ENCODE measurements around the gene HOXC9.

HOXC9 gene

GRCh38 chr12:54009171-54010052 is 9.5 kb downstream of the HOXC9 start:
- no peak for DNase-seq (ENCODE audit: low read depth)
- TF ChIP-seq, protein P1, sequence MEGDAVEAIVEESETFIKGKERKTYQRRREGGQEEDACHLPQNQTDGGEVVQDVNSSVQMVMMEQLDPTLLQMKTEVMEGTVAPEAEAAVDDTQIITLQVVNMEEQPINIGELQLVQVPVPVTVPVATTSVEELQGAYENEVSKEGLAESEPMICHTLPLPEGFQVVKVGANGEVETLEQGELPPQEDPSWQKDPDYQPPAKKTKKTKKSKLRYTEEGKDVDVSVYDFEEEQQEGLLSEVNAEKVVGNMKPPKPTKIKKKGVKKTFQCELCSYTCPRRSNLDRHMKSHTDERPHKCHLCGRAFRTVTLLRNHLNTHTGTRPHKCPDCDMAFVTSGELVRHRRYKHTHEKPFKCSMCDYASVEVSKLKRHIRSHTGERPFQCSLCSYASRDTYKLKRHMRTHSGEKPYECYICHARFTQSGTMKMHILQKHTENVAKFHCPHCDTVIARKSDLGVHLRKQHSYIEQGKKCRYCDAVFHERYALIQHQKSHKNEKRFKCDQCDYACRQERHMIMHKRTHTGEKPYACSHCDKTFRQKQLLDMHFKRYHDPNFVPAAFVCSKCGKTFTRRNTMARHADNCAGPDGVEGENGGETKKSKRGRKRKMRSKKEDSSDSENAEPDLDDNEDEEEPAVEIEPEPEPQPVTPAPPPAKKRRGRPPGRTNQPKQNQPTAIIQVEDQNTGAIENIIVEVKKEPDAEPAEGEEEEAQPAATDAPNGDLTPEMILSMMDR (IDR thresholded peaks at IDR 0.05; ENCODE audit: insufficient read depth, low read depth, low read length, missing control alignments): no peak
- no peak overlapping the region for H3K4me3 ChIP-seq (ENCODE audit: low read depth, low read length)

GRCh38 chr12:54010053-54010971 is 10.4 kb downstream of the HOXC9 start:
- DNase-seq (ENCODE audit: low read depth): no peak
- H3K4me3 ChIP-seq (ENCODE audit: low read depth, low read length): no peak overlapping the region
- TF ChIP-seq, protein P1 (IDR thresholded peaks at IDR 0.05; ENCODE audit: insufficient read depth, low read depth, low read length, missing control alignments): no peak

GRCh38 chr12:54010972-54011664 is 11.2 kb downstream of the HOXC9 start:
- TF ChIP-seq, protein P1 (IDR thresholded peaks at IDR 0.05; ENCODE audit: insufficient read depth, low read depth, low read length, missing control alignments): no peak
- no peak for DNase-seq (ENCODE audit: low read depth)
- no peak overlapping the region for H3K4me3 ChIP-seq (ENCODE audit: low read depth, low read length)

- TF ChIP-seq, protein P1 (IDR thresholded peaks at IDR 0.05; ENCODE audit: insufficient read depth, low read depth, low read length, missing control alignments): no peak
- no peak overlapping the region for H3K4me3 ChIP-seq (ENCODE audit: low read depth, low read length)
- DNase-seq (ENCODE audit: low read depth): no peak
Observed at GRCh38 chr12:54011665-54012532, 11.9 kb downstream of the HOXC9 start.

- no peak for DNase-seq (ENCODE audit: low read depth)
Observed at GRCh38 chr12:54012631-54013409, 12.9 kb downstream of the HOXC9 start.

More at GRCh38 chr12:54012631-54013409, 12.9 kb downstream of the HOXC9 start:
- TF ChIP-seq, protein P1 (IDR thresholded peaks at IDR 0.05; ENCODE audit: insufficient read depth, low read depth, low read length, missing control alignments): peak; percentile 14
- no peak overlapping the region for H3K4me3 ChIP-seq (ENCODE audit: low read depth, low read length)
